Measurements from ENCODE around the gene IL17RC. TPM values are rescaled to one million over a fixed set of nuclear protein-coding genes. Genes with fewer than 3 reads are reported as not detected.

The IL17RC gene
- total and polyA plus RNA-seq, 2 of the 8 experiments (the other 6 are each of a cell fraction or from before 2014, with no cell fraction given), result 11.8 to 13.0 TPM

DNA sequence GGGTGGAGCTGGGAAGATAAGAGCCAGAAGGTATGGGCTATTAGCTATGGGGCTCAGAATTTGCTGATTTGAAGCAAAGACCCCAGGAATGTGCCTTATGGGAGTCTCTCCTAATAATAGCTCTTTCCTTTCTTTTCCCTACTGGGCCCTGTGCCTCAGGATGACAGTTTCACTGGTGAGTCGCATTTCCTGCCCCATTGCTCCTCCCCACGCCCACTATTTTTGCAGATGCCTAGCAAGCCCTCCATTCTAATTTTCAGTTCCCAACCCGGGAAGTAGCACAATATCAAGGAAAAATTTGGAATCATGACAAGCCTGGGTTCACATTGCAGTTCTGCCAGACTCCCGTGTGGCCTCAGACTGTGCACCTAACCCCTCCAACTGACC is 13.7 kb upstream of the IL17RC start:
- no peak for FAIRE-seq
- no peak for TF ChIP-seq ASH2L (IDR thresholded peaks at IDR 0.05; ENCODE audit: low read length)
- no peak for TF ChIP-seq POLR2AphosphoS5 (IDR thresholded peaks at IDR 0.05; ENCODE audit: low read depth, low read length)
- no peak for TF ChIP-seq BCL11A (IDR thresholded peaks at IDR 0.05; ENCODE audit: low read depth in 2 of 2, low read length in 2 of 2)
- TF ChIP-seq EZH2 (IDR thresholded peaks at IDR 0.05; ENCODE audit: low read depth, low read length, severe bottlenecking), result no peak
- TF ChIP-seq RNF2 (IDR thresholded peaks at IDR 0.05; ENCODE audit: borderline replicate concordance, low read depth, low read length, missing control alignments, poor library complexity, severe bottlenecking), result no peak
- TF ChIP-seq CHD2 (IDR thresholded peaks at IDR 0.05; ENCODE audit: low read length), result no peak
- TF ChIP-seq FOSL1 (IDR thresholded peaks at IDR 0.05; ENCODE audit: insufficient read depth, low read depth, low read length), result no peak
- no peak for TF ChIP-seq JUND (IDR thresholded peaks at IDR 0.05; ENCODE audit: low read length)
- TF ChIP-seq SIN3A (conservative IDR thresholded peaks at IDR 0.05 in 1 of 2, IDR thresholded peaks at IDR 0.05 in 1 of 2; ENCODE audit: low read depth in 1 of 2, low read length in 2 of 2), result no peak
- no peak for TF ChIP-seq KDM1A (IDR thresholded peaks at IDR 0.05; ENCODE audit: borderline replicate concordance, low read length)
- TF ChIP-seq, protein P1, sequence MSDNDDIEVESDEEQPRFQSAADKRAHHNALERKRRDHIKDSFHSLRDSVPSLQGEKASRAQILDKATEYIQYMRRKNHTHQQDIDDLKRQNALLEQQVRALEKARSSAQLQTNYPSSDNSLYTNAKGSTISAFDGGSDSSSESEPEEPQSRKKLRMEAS (IDR thresholded peaks at IDR 0.05), result no peak
- no peak for TF ChIP-seq RBBP5 (IDR thresholded peaks at IDR 0.05; ENCODE audit: borderline replicate concordance, low read depth, low read length)
- no peak for TF ChIP-seq CEBPB (IDR thresholded peaks at IDR 0.05; ENCODE audit: low read depth, low read length)

More for the DNA sequence above, 13.7 kb upstream of the IL17RC start:
- Histone ChIP-seq H4K5ac (ENCODE audit: insufficient read length, low read depth, low read length) (no peak overlapping the region), H2BK12ac (ENCODE audit: low read depth, low read length) (0 out of 2 replicates have a peak overlapping the region, but pooled peaks have one; percentile 91), H3K4me2 (ENCODE audit: insufficient read depth in 1 of 2, low read depth in 2 of 2, low read length in 2 of 2) (peak overlapping the region; percentile 52; a peak in 3 of 4 replicates), H2BK20ac (ENCODE audit: low read length) (no peak overlapping the region), H3K79me2 (ENCODE audit: control insufficient read depth in 1 of 2, insufficient read depth in 2 of 2, low read length in 2 of 2) (no peaks in the 10 kb centered on the region), H2AFZ (ENCODE audit: low read length) (peak overlapping the region; percentile 44; the same call in 1 of the 2 replicates), H3K14ac (ENCODE audit: insufficient read length) (no peak overlapping the region), H2BK5ac (ENCODE audit: low read depth, low read length) (peak overlapping the region; percentile 73; the same call in 1 of the 2 replicates), H3K9ac (replicated peaks in 1 of 4; ENCODE audit: extremely low read depth in 1 of 4, low read depth in 3 of 4, low read length in 3 of 4) (no peak overlapping the region), H2AK5ac (ENCODE audit: low read depth, low read length) (no peak overlapping the region), H3K23ac (ENCODE audit: insufficient read length) (no peak overlapping the region), H3K9me3 (ENCODE audit: insufficient read depth in 2 of 2, low read depth in 1 of 2, low read length in 1 of 2) (no peaks in the 10 kb centered on the region), H2BK15ac (ENCODE audit: low read length) (no peak overlapping the region), H2BK120ac (replicated peaks; ENCODE audit: low read depth, low read length) (no peak overlapping the region), H3K27ac (ENCODE audit: low read depth, low read length) (no peak overlapping the region), H4K8ac (ENCODE audit: extremely low read depth, insufficient read depth, low read length) (peak overlapping the region; percentile 54; the same call in 1 of the 2 replicates), H3K4me3 (ENCODE audit: extremely low read depth in 1 of 4, insufficient read depth in 2 of 4, low read depth in 3 of 4, low read length in 4 of 4) (no peak overlapping the region; a peak in 2 of 8 replicates), H3K4me1 (replicated peaks in 1 of 4; ENCODE audit: control insufficient read depth in 3 of 4, insufficient read depth in 4 of 4, low read length in 3 of 4) (peaks cover 5 to 14% (median 11%) of the 10 kb centered on the region in 4 experiments), H3K36me3 (ENCODE audit: control insufficient read depth in 2 of 4, insufficient read depth in 4 of 4, low read length in 3 of 4) (no peaks in the 10 kb centered on the region), H4K91ac (replicated peaks; ENCODE audit: insufficient read length, low read length) (peak overlapping the region; percentile 87), H3K56ac (replicated peaks; ENCODE audit: insufficient read length, low read depth, low read length) (no peak overlapping the region), H3K18ac (ENCODE audit: extremely low read depth, low read length) (0 out of 2 replicates have a peak overlapping the region, but pooled peaks have one; percentile 51), H3K4ac (replicated peaks; ENCODE audit: insufficient read length, low read depth, low read length) (peak overlapping the region; percentile 96), H3K79me1 (ENCODE audit: low read depth, low read length) (no peaks in the 10 kb centered on the region), H4K20me1 (replicated peaks in 1 of 2; ENCODE audit: control insufficient read depth in 1 of 2, insufficient read depth in 2 of 2, low read length in 2 of 2) (no peaks in the 10 kb centered on the region), H3K27me3 (replicated peaks in 1 of 4; ENCODE audit: control insufficient read depth in 3 of 4, extremely low read depth in 1 of 4, insufficient read depth in 3 of 4, low read length in 3 of 4) (no peaks in the 10 kb centered on the region), H3K23me2 (ENCODE audit: low read depth, low read length) (no peaks in the 10 kb centered on the region)
- ChIA-PET CTCF (ENCODE audit: partially characterized antibody) (interaction anchor here (0.7 to 2.2 kb wide), 12 partner anchors 9 to 76 kb away, joined by 3 to 9 read pairs (median 3); partner anchors contain the start of genes CRELD1 and IL17RC), POLR2A (ENCODE audit: partially characterized antibody) (interaction anchor here (0.6 to 6.0 kb wide), 8 partner anchors 10 to 48 kb away, joined by 3 to 43 read pairs (median 4); partner anchors contain the start of gene IL17RC)
- DNase-seq (ENCODE audit: low read depth in 1 of 2, low spot score in 2 of 2), result no peak
- 79% methylated on average over 4 of the region's 4 CpGs; no CpG with 5 or more reads in 1 of the 2 experiments for WGBS, 2 experiments (ENCODE audit: extremely low coverage in 1 of 2, insufficient coverage in 1 of 2, insufficient read length in 1 of 2, insufficient replicate concordance in 2 of 2, low coverage in 1 of 2, low lambda C conversion rate in 2 of 2, missing lambda C conversion rate in 1 of 2)
